Measurements from ENCODE around the gene SDSL.

GRCh38 chr12:113392520-113392919, 29.7 kb upstream of the SDSL start:
- TF ChIP-seq, protein P1, sequence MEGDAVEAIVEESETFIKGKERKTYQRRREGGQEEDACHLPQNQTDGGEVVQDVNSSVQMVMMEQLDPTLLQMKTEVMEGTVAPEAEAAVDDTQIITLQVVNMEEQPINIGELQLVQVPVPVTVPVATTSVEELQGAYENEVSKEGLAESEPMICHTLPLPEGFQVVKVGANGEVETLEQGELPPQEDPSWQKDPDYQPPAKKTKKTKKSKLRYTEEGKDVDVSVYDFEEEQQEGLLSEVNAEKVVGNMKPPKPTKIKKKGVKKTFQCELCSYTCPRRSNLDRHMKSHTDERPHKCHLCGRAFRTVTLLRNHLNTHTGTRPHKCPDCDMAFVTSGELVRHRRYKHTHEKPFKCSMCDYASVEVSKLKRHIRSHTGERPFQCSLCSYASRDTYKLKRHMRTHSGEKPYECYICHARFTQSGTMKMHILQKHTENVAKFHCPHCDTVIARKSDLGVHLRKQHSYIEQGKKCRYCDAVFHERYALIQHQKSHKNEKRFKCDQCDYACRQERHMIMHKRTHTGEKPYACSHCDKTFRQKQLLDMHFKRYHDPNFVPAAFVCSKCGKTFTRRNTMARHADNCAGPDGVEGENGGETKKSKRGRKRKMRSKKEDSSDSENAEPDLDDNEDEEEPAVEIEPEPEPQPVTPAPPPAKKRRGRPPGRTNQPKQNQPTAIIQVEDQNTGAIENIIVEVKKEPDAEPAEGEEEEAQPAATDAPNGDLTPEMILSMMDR (conservative IDR thresholded peaks at IDR 0.05) = no peak
- TF ChIP-seq ZFX (IDR thresholded peaks at IDR 0.05) = no peak
